Muscle layer of colon (tissue), 2 donors: ENCODE results near the gene RMND1.

Experiments
- H3K27ac ChIP-seq: one replicate; pipeline ENCODE4 v1.7.0; 2013; ENCODE audit warnings: low read depth, mild to moderate bottlenecking, low read length, moderate library complexity
- H3K27me3 ChIP-seq, 2 donors: one replicate each; pipeline ENCODE4 v1.7.0; 2013; ENCODE audit warnings: low read length in 2 of 2, mild to moderate bottlenecking in 2 of 2; ENCODE audit not compliant: insufficient read depth in 2 of 2, control insufficient read depth in 1 of 2
- H3K36me3 ChIP-seq: one replicate; pipeline ENCODE4 v1.7.0; 2013; ENCODE audit warnings: mild to moderate bottlenecking, low read length; ENCODE audit not compliant: insufficient read depth
- H3K4me1 ChIP-seq: one replicate; pipeline ENCODE4 v1.7.0; 2013; ENCODE audit warnings: mild to moderate bottlenecking, low read length; ENCODE audit not compliant: insufficient read depth
- H3K4me3 ChIP-seq, 2 donors: one replicate each; pipeline ENCODE4 v1.7.0; 2013; ENCODE audit warnings: low read length in 2 of 2, low read depth in 1 of 2, mild to moderate bottlenecking in 1 of 2, moderate library complexity in 1 of 2
- H3K9ac ChIP-seq: one replicate; pipeline ENCODE4 v1.7.0; 2013; ENCODE audit warnings: low read length
- H3K9me3 ChIP-seq: one replicate; pipeline ENCODE4 v1.7.0; 2013; ENCODE audit warnings: mild to moderate bottlenecking, low read length
- donor health status: abdominal sarcoma.
- donor health status: Adenocarcinoma of cecum.

The RMND1 gene

GRCh38 chr6:151436300-151436699 lies 15.6 kb downstream of the RMND1 start:
- H3K4me3 ChIP-seq, result no peak overlapping the region

GRCh38 chr6:151434369-151434768 lies 17.6 kb downstream of the RMND1 start:
- peaks cover 3% of the 10 kb centered on the region for H3K4me1 ChIP-seq
- H3K27me3 ChIP-seq, result no peaks in the 10 kb centered on the region
- H3K9ac ChIP-seq, result no peak overlapping the region
- peaks cover 23% of the 10 kb centered on the region for H3K36me3 ChIP-seq
- no peak overlapping the region for H3K4me3 ChIP-seq
- H3K9me3 ChIP-seq, result no peaks in the 10 kb centered on the region
- H3K27ac ChIP-seq, result no peak overlapping the region

More at GRCh38 chr6:151436300-151436699, 15.6 kb downstream of the RMND1 start:
- H3K4me1 ChIP-seq, result peaks cover 5% of the 10 kb centered on the region
- H3K36me3 ChIP-seq, result peaks cover 6% of the 10 kb centered on the region
- H3K9me3 ChIP-seq, result no peaks in the 10 kb centered on the region
- no peak overlapping the region for H3K27ac ChIP-seq
- H3K27me3 ChIP-seq, result no peaks in the 10 kb centered on the region
- H3K9ac ChIP-seq, result no peak overlapping the region

GRCh38 chr6:151432651-151433050 lies 19.3 kb downstream of the RMND1 start:
- Histone ChIP-seq H3K9me3 (no peaks in the 10 kb centered on the region), H3K4me3 (no peak overlapping the region), H3K36me3 (peaks cover 35% of the 10 kb centered on the region), H3K9ac (no peak overlapping the region), H3K4me1 (no peaks in the 10 kb centered on the region), H3K27ac (no peak overlapping the region), H3K27me3 (no peaks in the 10 kb centered on the region)

GRCh38 chr6:151431337-151431736 lies 20.6 kb downstream of the RMND1 start:
- Histone ChIP-seq H3K4me1 (no peaks in the 10 kb centered on the region), H3K4me3 (no peak overlapping the region), H3K36me3 (peaks cover 35% of the 10 kb centered on the region), H3K9me3 (no peaks in the 10 kb centered on the region), H3K9ac (no peak overlapping the region), H3K27me3 (no peaks in the 10 kb centered on the region), H3K27ac (no peak overlapping the region)

GRCh38 chr6:151430886-151431285 lies 21.0 kb downstream of the RMND1 start:
- no peak overlapping the region for H3K27ac ChIP-seq
- no peaks in the 10 kb centered on the region for H3K4me1 ChIP-seq
- H3K4me3 ChIP-seq, result no peak overlapping the region
- no peak overlapping the region for H3K9ac ChIP-seq
- no peaks in the 10 kb centered on the region for H3K9me3 ChIP-seq
- peaks cover 35% of the 10 kb centered on the region for H3K36me3 ChIP-seq
- H3K27me3 ChIP-seq, result no peaks in the 10 kb centered on the region

GRCh38 chr6:151428093-151428735 lies 23.7 kb downstream of the RMND1 start:
- Histone ChIP-seq H3K4me3 (no peak overlapping the region), H3K36me3 (peaks cover 35% of the 10 kb centered on the region)

GRCh38 chr6:151425561-151425960 lies 26.4 kb downstream of the RMND1 start:
- no peaks in the 10 kb centered on the region for H3K4me1 ChIP-seq
- H3K27ac ChIP-seq, result no peak overlapping the region
- H3K4me3 ChIP-seq, result no peak overlapping the region
- H3K36me3 ChIP-seq, result peaks cover 27% of the 10 kb centered on the region
- no peaks in the 10 kb centered on the region for H3K9me3 ChIP-seq
- no peaks in the 10 kb centered on the region for H3K27me3 ChIP-seq
- H3K9ac ChIP-seq, result no peak overlapping the region

More at GRCh38 chr6:151428093-151428735, 23.7 kb downstream of the RMND1 start:
- Histone ChIP-seq H3K27ac (no peak overlapping the region), H3K9ac (no peak overlapping the region), H3K4me1 (no peaks in the 10 kb centered on the region), H3K27me3 (no peaks in the 10 kb centered on the region), H3K9me3 (no peaks in the 10 kb centered on the region)

- Histone ChIP-seq H3K36me3 (peaks cover 4% of the 10 kb centered on the region), H3K27me3 (no peaks in the 10 kb centered on the region), H3K4me3 (no peak overlapping the region), H3K9ac (no peak overlapping the region), H3K9me3 (no peaks in the 10 kb centered on the region), H3K27ac (no peak overlapping the region), H3K4me1 (no peaks in the 10 kb centered on the region)
Measured at GRCh38 chr6:151422981-151423380, 28.9 kb downstream of the RMND1 start.

GRCh38 chr6:151417477-151417876 lies 34.4 kb downstream of the RMND1 start:
- Histone ChIP-seq H3K4me3 (no peak overlapping the region), H3K4me1 (no peaks in the 10 kb centered on the region), H3K9ac (no peak overlapping the region), H3K27ac (no peak overlapping the region), H3K9me3 (no peaks in the 10 kb centered on the region), H3K27me3 (no peaks in the 10 kb centered on the region), H3K36me3 (peaks cover 22% of the 10 kb centered on the region)

GRCh38 chr6:151414641-151415260 lies 37.2 kb downstream of the RMND1 start:
- no peaks in the 10 kb centered on the region for H3K27me3 ChIP-seq
- H3K9me3 ChIP-seq, result no peaks in the 10 kb centered on the region
- H3K4me1 ChIP-seq, result no peaks in the 10 kb centered on the region
- H3K9ac ChIP-seq, result no peak overlapping the region
- no peak overlapping the region for H3K27ac ChIP-seq
- peaks cover 23% of the 10 kb centered on the region for H3K36me3 ChIP-seq
- no peak overlapping the region for H3K4me3 ChIP-seq

GRCh38 chr6:151413372-151414145 lies 38.4 kb downstream of the RMND1 start:
- Histone ChIP-seq H3K4me3 (no peak overlapping the region), H3K27me3 (no peaks in the 10 kb centered on the region), H3K27ac (no peak overlapping the region), H3K9ac (no peak overlapping the region), H3K9me3 (no peaks in the 10 kb centered on the region), H3K36me3 (peaks cover 26% of the 10 kb centered on the region), H3K4me1 (no peaks in the 10 kb centered on the region)
